ENCODE measurements around the gene ANKRD23. TPM values are rescaled to one million over a fixed set of nuclear protein-coding genes. Genes with fewer than 3 reads are reported as not detected.
A peak's percentile ranks its signal among the peaks of the same experiment; 100 is the strongest.

The ANKRD23 gene
- total and polyA plus RNA-seq, 2 of the 8 experiments (the other 6 are each of a cell fraction or from before 2014, with no cell fraction given): 3.4 to 3.5 TPM

GRCh38 chr2:96839875-96840850 is 3.7 kb downstream of the ANKRD23 start:
- no peaks in the 10 kb centered on the region for H3K23me2 ChIP-seq (ENCODE audit: low read depth, low read length)
- peaks cover 0 to 3% (median 0%) of the 10 kb centered on the region in 4 experiments; a peak in 1 of 7 replicates for H3K4me1 ChIP-seq (replicated peaks in 1 of 4; ENCODE audit: control insufficient read depth in 3 of 4, insufficient read depth in 4 of 4, low read length in 3 of 4)
- peak overlapping the region; percentile 39; the same call in 1 of the 2 replicates for H2BK5ac ChIP-seq (ENCODE audit: low read depth, low read length)
- H2AFZ ChIP-seq (ENCODE audit: low read length): no peak overlapping the region
- no peaks in the 10 kb centered on the region for H3K27me3 ChIP-seq (replicated peaks in 1 of 4; ENCODE audit: control insufficient read depth in 3 of 4, extremely low read depth in 1 of 4, insufficient read depth in 3 of 4, low read length in 3 of 4)
- H3K27ac ChIP-seq (ENCODE audit: low read depth, low read length): no peak overlapping the region
- H3K23ac ChIP-seq (ENCODE audit: insufficient read length): no peak overlapping the region
- no peak overlapping the region for H4K91ac ChIP-seq (replicated peaks; ENCODE audit: insufficient read length, low read length)
- peaks cover 3 to 5% of the 10 kb centered on the region in 2 experiments for H4K20me1 ChIP-seq (replicated peaks in 1 of 2; ENCODE audit: control insufficient read depth in 1 of 2, insufficient read depth in 2 of 2, low read length in 2 of 2)
- H2BK20ac ChIP-seq (ENCODE audit: low read length): no peak overlapping the region
- peaks cover 4% of the 10 kb centered on the region; the same call in 1 of the 2 replicates for H3K79me1 ChIP-seq (ENCODE audit: low read depth, low read length)
- ChIA-PET CTCF (ENCODE audit: partially characterized antibody) (interaction anchor here (0.9 to 4.9 kb wide), 5 partner anchors 17 to 107 kb away, joined by 3 to 22 read pairs (median 3); partner anchors contain the start of gene ANKRD39), POLR2A (ENCODE audit: partially characterized antibody) (interaction anchor here (1.0 to 3.3 kb wide), 7 partner anchors 13 to 116 kb away, joined by 3 to 16 read pairs (median 3); partner anchors contain the start of gene ANKRD39)
- no peak overlapping the region for H3K4me3 ChIP-seq (ENCODE audit: extremely low read depth in 1 of 4, insufficient read depth in 2 of 4, low read depth in 3 of 4, low read length in 4 of 4)
- H2BK15ac ChIP-seq (ENCODE audit: low read length): no peak overlapping the region
- H3K14ac ChIP-seq (ENCODE audit: insufficient read length): no peak overlapping the region
- H2BK120ac ChIP-seq (replicated peaks; ENCODE audit: low read depth, low read length): no peak overlapping the region
- FAIRE-seq (no peak), DNase-seq (ENCODE audit: low read depth in 1 of 2, low spot score in 2 of 2) (no peak)
- no peaks in the 10 kb centered on the region for H3K9me3 ChIP-seq (ENCODE audit: insufficient read depth in 2 of 2, low read depth in 1 of 2, low read length in 1 of 2)
- peaks cover 0 to 6% (median 0%) of the 10 kb centered on the region in 4 experiments; a peak in 4 of 8 replicates for H3K36me3 ChIP-seq (ENCODE audit: control insufficient read depth in 2 of 4, insufficient read depth in 4 of 4, low read length in 3 of 4)
- no peak overlapping the region for H3K4me2 ChIP-seq (ENCODE audit: insufficient read depth in 1 of 2, low read depth in 2 of 2, low read length in 2 of 2)
- no peak overlapping the region for H3K56ac ChIP-seq (replicated peaks; ENCODE audit: insufficient read length, low read depth, low read length)
- H3K4ac ChIP-seq (replicated peaks; ENCODE audit: insufficient read length, low read depth, low read length): no peak overlapping the region
- no peaks in the 10 kb centered on the region for H3K79me2 ChIP-seq (ENCODE audit: control insufficient read depth in 1 of 2, insufficient read depth in 2 of 2, low read length in 2 of 2)
- no peak overlapping the region for H4K5ac ChIP-seq (ENCODE audit: insufficient read length, low read depth, low read length)
- no peak overlapping the region for H2AK5ac ChIP-seq (ENCODE audit: low read depth, low read length)
- H3K18ac ChIP-seq (ENCODE audit: extremely low read depth, low read length): no peak overlapping the region; the same call in 1 of the 2 replicates
- H2BK12ac ChIP-seq (ENCODE audit: low read depth, low read length): no peak overlapping the region; the same call in 1 of the 2 replicates
- WGBS, 2 experiments (ENCODE audit: extremely low coverage in 1 of 2, insufficient coverage in 1 of 2, insufficient read length in 1 of 2, insufficient replicate concordance in 2 of 2, low coverage in 1 of 2, low lambda C conversion rate in 2 of 2, missing lambda C conversion rate in 1 of 2): 92% methylated on average over 36 of the region's 37 CpGs; no CpG with 5 or more reads in 1 of the 2 experiments
- H3K9ac ChIP-seq (replicated peaks in 1 of 4; ENCODE audit: extremely low read depth in 1 of 4, low read depth in 3 of 4, low read length in 3 of 4): no peak overlapping the region
- H4K8ac ChIP-seq (ENCODE audit: extremely low read depth, insufficient read depth, low read length): peak overlapping the region; percentile 14; the same call in 1 of the 2 replicates
- TF ChIP-seq POU5F1 (IDR thresholded peaks at IDR 0.05; ENCODE audit: low read depth, low read length) (no peak), CHD2 (IDR thresholded peaks at IDR 0.05; ENCODE audit: low read length) (no peak), ATF2 (IDR thresholded peaks at IDR 0.05; ENCODE audit: low read length) (no peak), SUZ12 (IDR thresholded peaks at IDR 0.05; ENCODE audit: low read length) (no peak), KDM4A (IDR thresholded peaks at IDR 0.05; ENCODE audit: low read depth, low read length, severe bottlenecking) (no peak), CTCF (IDR thresholded peaks at IDR 0.05; ENCODE audit: control extremely low read depth in 1 of 3, insufficient read depth in 1 of 3, low read depth in 1 of 3, low read length in 3 of 3) (no peak)

All from H1 (cell line).